ENCODE data around the gene P2RX2. TPM values are rescaled to one million over a fixed set of nuclear protein-coding genes. Genes with fewer than 3 reads are reported as not detected.
A peak's percentile ranks its signal among the peaks of the same experiment; 100 is the strongest.

P2RX2 gene
- total RNA-seq, 1 donor from 2014 or later, result not detected

GRCh38 chr12:132593071-132593470, 25.5 kb upstream of the P2RX2 start:
- Mint-ChIP-seq H3K27me3 (ENCODE audit: unreplicated experiment) (no peaks in the 10 kb centered on the region), H3K27ac (ENCODE audit: unreplicated experiment) (no peak overlapping the region), H3K4me1 (ENCODE audit: unreplicated experiment) (peaks cover 22% of the 10 kb centered on the region), H3K36me3 (ENCODE audit: unreplicated experiment) (no peaks in the 10 kb centered on the region), H3K4me3 (ENCODE audit: unreplicated experiment) (no peak overlapping the region), H3K9me3 (ENCODE audit: unreplicated experiment) (no peaks in the 10 kb centered on the region)
- TF ChIP-seq CTCF (IDR thresholded peaks at IDR 0.05), result no peak
- no peak for DNase-seq (ENCODE audit: extremely low spot score, unreplicated experiment)

- Mint-ChIP-seq H3K27me3 (ENCODE audit: unreplicated experiment) (no peaks in the 10 kb centered on the region), H3K4me1 (ENCODE audit: unreplicated experiment) (peaks cover 22% of the 10 kb centered on the region), H3K27ac (ENCODE audit: unreplicated experiment) (no peak overlapping the region), H3K9me3 (ENCODE audit: unreplicated experiment) (no peaks in the 10 kb centered on the region), H3K4me3 (ENCODE audit: unreplicated experiment) (no peak overlapping the region), H3K36me3 (ENCODE audit: unreplicated experiment) (no peaks in the 10 kb centered on the region)
- no peak for TF ChIP-seq CTCF (IDR thresholded peaks at IDR 0.05)
- DNase-seq (ENCODE audit: extremely low spot score, unreplicated experiment), result no peak
These were observed 25.1 kb upstream of the P2RX2 start for GRCh38 chr12:132593521-132593920.

- H3K4me3 Mint-ChIP-seq (ENCODE audit: unreplicated experiment), result peak overlapping the region; percentile 23
- no peaks in the 10 kb centered on the region for H3K9me3 Mint-ChIP-seq (ENCODE audit: unreplicated experiment)
- H3K27me3 Mint-ChIP-seq (ENCODE audit: unreplicated experiment), result no peaks in the 10 kb centered on the region
These were observed 24.6 kb upstream of the P2RX2 start for GRCh38 chr12:132593938-132594358.

GRCh38 chr12:132595183-132595582, 23.4 kb upstream of the P2RX2 start:
- H3K4me1 Mint-ChIP-seq (ENCODE audit: unreplicated experiment), result peaks cover 27% of the 10 kb centered on the region
- H3K27me3 Mint-ChIP-seq (ENCODE audit: unreplicated experiment), result no peaks in the 10 kb centered on the region
- no peaks in the 10 kb centered on the region for H3K9me3 Mint-ChIP-seq (ENCODE audit: unreplicated experiment)
- no peaks in the 10 kb centered on the region for H3K36me3 Mint-ChIP-seq (ENCODE audit: unreplicated experiment)
- no peak overlapping the region for H3K27ac Mint-ChIP-seq (ENCODE audit: unreplicated experiment)
- TF ChIP-seq CTCF (IDR thresholded peaks at IDR 0.05), result no peak
- no peak overlapping the region for H3K4me3 Mint-ChIP-seq (ENCODE audit: unreplicated experiment)
- no peak for DNase-seq (ENCODE audit: extremely low spot score, unreplicated experiment)

More at GRCh38 chr12:132593938-132594358, 24.6 kb upstream of the P2RX2 start:
- H3K27ac Mint-ChIP-seq (ENCODE audit: unreplicated experiment), result no peak overlapping the region
- DNase-seq (ENCODE audit: extremely low spot score, unreplicated experiment), result peak; percentile 91
- no peak for TF ChIP-seq CTCF (IDR thresholded peaks at IDR 0.05)
- H3K36me3 Mint-ChIP-seq (ENCODE audit: unreplicated experiment), result no peaks in the 10 kb centered on the region
- peaks cover 27% of the 10 kb centered on the region for H3K4me1 Mint-ChIP-seq (ENCODE audit: unreplicated experiment)

GRCh38 chr12:132596016-132596415, 22.6 kb upstream of the P2RX2 start:
- Mint-ChIP-seq H3K4me1 (ENCODE audit: unreplicated experiment) (peaks cover 27% of the 10 kb centered on the region), H3K27ac (ENCODE audit: unreplicated experiment) (peak overlapping the region; percentile 60), H3K27me3 (ENCODE audit: unreplicated experiment) (no peaks in the 10 kb centered on the region), H3K4me3 (ENCODE audit: unreplicated experiment) (peak overlapping the region; percentile 35), H3K9me3 (ENCODE audit: unreplicated experiment) (no peaks in the 10 kb centered on the region), H3K36me3 (ENCODE audit: unreplicated experiment) (no peaks in the 10 kb centered on the region)
- DNase-seq (ENCODE audit: extremely low spot score, unreplicated experiment), result no peak
- TF ChIP-seq CTCF (IDR thresholded peaks at IDR 0.05), result no peak

All from osteocyte (in vitro differentiated cells).